IMR-90 (cell line): ENCODE measurements around the gene DLGAP4. TPM values are rescaled to one million over a fixed set of nuclear protein-coding genes. Genes with fewer than 3 reads are reported as not detected.

Source experiments
- ATAC-seq: fragments of 200-7000 bp; cut with Tn5 transposase; 2 replicates; pipeline ENCODE4 v1.9.1; 2020; ENCODE audit warnings: low read depth, mild to moderate bottlenecking, moderate library complexity
- BruUV-seq: library from RNA; stranded (reverse); fragments of 400-500 nt; replicated peaks from 2 replicates; lab custom pipeline; 2021; lab: Mats Ljungman, UMichigan
- CTCF ChIA-PET: fragments of 300-600 bp; formaldehyde crosslinking; extraction: SDS; loops from one replicate; lab custom pipeline; 2021; ENCODE audit warnings: antibody characterized with exemption; lab: Yijun Ruan, JAX
- POLR2A ChIA-PET: fragments of 300-600 bp; sonication (Branson Sonifier 250); formaldehyde crosslinking; loops from one replicate; lab custom pipeline; 2022; ENCODE audit warnings: antibody characterized with exemption; ENCODE audit not compliant: unreplicated experiment; lab: Charles Lee
- DNase-seq: peaks from one replicate; pipeline ENCODE4 v3.0.0; 2013
- H2AFZ ChIP-seq: replicated peaks from 2 replicates; pipeline ENCODE3; 2013; ENCODE audit warnings: low read length, mild to moderate bottlenecking; ENCODE audit not compliant: poor library complexity
- H2AK5ac ChIP-seq: 2 replicates; pipeline ENCODE4 v1.6.1; 2013; ENCODE audit warnings: low read depth, low read length, inconsistent platforms
- H2AK9ac ChIP-seq: replicated peaks from 2 replicates; pipeline ENCODE3; 2013; ENCODE audit warnings: mild to moderate bottlenecking, low read depth, low read length, moderate library complexity; ENCODE audit not compliant: poor library complexity
- H2BK120ac ChIP-seq: 2 replicates; pipeline ENCODE4 v1.6.1; 2013; ENCODE audit warnings: low read depth, low read length, inconsistent platforms
- H2BK15ac ChIP-seq: 3 replicates; pipeline ENCODE4 v1.6.1; 2013; ENCODE audit warnings: low read depth, low read length, inconsistent platforms
- H2BK20ac ChIP-seq: 2 replicates; pipeline ENCODE4 v1.6.1; 2013; ENCODE audit warnings: low read depth, mild to moderate bottlenecking, inconsistent platforms, low read length, moderate library complexity
- H2BK5ac ChIP-seq: 2 replicates; pipeline ENCODE4 v1.6.1; 2013; ENCODE audit warnings: mild to moderate bottlenecking, low read depth, low read length, inconsistent platforms; ENCODE audit not compliant: poor library complexity, severe bottlenecking
- H3K14ac ChIP-seq: replicated peaks from 2 replicates; pipeline ENCODE4 v1.6.1; 2013; ENCODE audit warnings: low read depth, low read length, inconsistent platforms
- H3K18ac ChIP-seq: 2 replicates; pipeline ENCODE4 v1.6.1; 2013; ENCODE audit warnings: low read depth, low read length, control low read depth
- H3K23ac ChIP-seq: 2 replicates; pipeline ENCODE4 v1.6.1; 2013; ENCODE audit warnings: low read depth, low read length, inconsistent platforms
- H3K27ac ChIP-seq: 2 replicates; pipeline ENCODE4 v1.5.1; 2013; ENCODE audit warnings: mild to moderate bottlenecking, control low read depth, low read length; ENCODE audit not compliant: insufficient read depth
- H3K27me3 ChIP-seq: 2 replicates; pipeline ENCODE4 v1.6.1; 2013; ENCODE audit warnings: low read length; ENCODE audit not compliant: control insufficient read depth, insufficient read depth
- H3K36me3 ChIP-seq: 2 replicates; pipeline ENCODE4 v1.6.1; 2013; ENCODE audit warnings: low read length, mixed read lengths; ENCODE audit not compliant: control insufficient read depth, insufficient read depth
- H3K4ac ChIP-seq: 2 replicates; pipeline ENCODE4 v1.6.1; 2013; ENCODE audit warnings: low read depth, low read length, inconsistent platforms
- H3K4me1 ChIP-seq: 2 replicates; pipeline ENCODE4 v1.6.1; 2013; ENCODE audit warnings: low read length, mixed read lengths; ENCODE audit not compliant: control insufficient read depth, insufficient read depth
- H3K4me2 ChIP-seq: 2 replicates; pipeline ENCODE4 v1.6.1; 2013; ENCODE audit warnings: low read depth, mild to moderate bottlenecking, control low read depth, low read length, moderate library complexity
- H3K4me3 ChIP-seq: 2 replicates; pipeline ENCODE4 v1.5.1; 2013; ENCODE audit warnings: low read depth, mild to moderate bottlenecking, control low read depth, low read length, moderate library complexity; ENCODE audit not compliant: insufficient read depth
- H3K56ac ChIP-seq: 2 replicates; pipeline ENCODE4 v1.6.1; 2013; ENCODE audit warnings: low read length, inconsistent platforms; ENCODE audit not compliant: insufficient read depth; ENCODE audit errors: extremely low read depth
- H3K79me1 ChIP-seq, 2 experiments: 2 replicates each; pipeline ENCODE4 v1.6.1; 2013; ENCODE audit warnings: low read length in 2 of 2, inconsistent platforms in 1 of 2, low read depth in 1 of 2
- H3K9ac ChIP-seq: 2 replicates; pipeline ENCODE4 v1.6.1; 2013; ENCODE audit warnings: low read depth, low read length, control low read depth
- H3K9me1 ChIP-seq: 2 replicates; pipeline ENCODE4 v1.6.1; 2013; ENCODE audit warnings: low read length, inconsistent platforms; ENCODE audit not compliant: insufficient read depth
- H3K9me3 ChIP-seq: 2 replicates; pipeline ENCODE4 v1.6.1; 2013; ENCODE audit warnings: low read length; ENCODE audit not compliant: control insufficient read depth, insufficient read depth
- H4K20me1 ChIP-seq: 2 replicates; pipeline ENCODE4 v1.6.1; 2013; ENCODE audit warnings: low read length, inconsistent platforms; ENCODE audit not compliant: insufficient read depth
- H4K5ac ChIP-seq: 2 replicates; pipeline ENCODE4 v1.6.1; 2013; ENCODE audit warnings: mild to moderate bottlenecking, low read depth, low read length, control low read depth
- H4K8ac ChIP-seq, 2 experiments: 2 replicates each; pipeline ENCODE4 v1.6.1; 2013; ENCODE audit warnings: low read depth in 2 of 2, low read length in 2 of 2, control low read depth in 1 of 2, inconsistent platforms in 1 of 2
- H4K91ac ChIP-seq: 2 replicates; pipeline ENCODE4 v1.6.1; 2013; ENCODE audit warnings: low read depth, low read length, inconsistent platforms; ENCODE audit not compliant: insufficient read depth
- BHLHE40 ChIP-seq: fragments of 150-350 bp; IDR thresholded peaks from 2 replicates; pipeline ENCODE4 v1.6.1; 2016; ENCODE audit warnings: mild to moderate bottlenecking, low read depth, low read length
- CHD1 ChIP-seq: IDR thresholded peaks from 2 replicates; pipeline ENCODE4 v1.6.1; 2012; ENCODE audit warnings: low read depth, low read length, improper control_type of control experiment
- CTCF ChIP-seq: conservative IDR thresholded peaks from 2 replicates; pipeline ENCODE4 v1.5.1; 2012; ENCODE audit warnings: mild to moderate bottlenecking, low read depth, low read length, improper control_type of control experiment
- FOS ChIP-seq: fragments of 150-350 bp; IDR thresholded peaks from 2 replicates; pipeline ENCODE4 v1.6.1; 2016; ENCODE audit warnings: low read depth, low read length
- MAZ ChIP-seq: IDR thresholded peaks from 2 replicates; pipeline ENCODE4 v1.6.1; 2012; ENCODE audit warnings: low read depth, mild to moderate bottlenecking, low read length, improper control_type of control experiment, moderate library complexity, borderline replicate concordance
- MXI1 ChIP-seq: IDR thresholded peaks from 2 replicates; pipeline ENCODE4 v1.6.1; 2012; ENCODE audit warnings: low read depth, mild to moderate bottlenecking, low read length, moderate library complexity, borderline replicate concordance
- NFE2L2 ChIP-seq: fragments of 150-350 bp; IDR thresholded peaks from 2 replicates; pipeline ENCODE4 v1.6.1; 2016; ENCODE audit warnings: low read depth, mild to moderate bottlenecking, low read length
- POLR2A ChIP-seq: IDR thresholded peaks from 2 replicates; pipeline ENCODE4 v1.6.1; 2012; ENCODE audit warnings: mild to moderate bottlenecking, low read depth, low read length
- RAD21 ChIP-seq: IDR thresholded peaks from 2 replicates; pipeline ENCODE4 v1.6.1; 2012; ENCODE audit warnings: low read length, improper control_type of control experiment
- RCOR1 ChIP-seq: IDR thresholded peaks from 2 replicates; pipeline ENCODE4 v1.6.1; 2012; ENCODE audit warnings: mild to moderate bottlenecking, low read length, improper control_type of control experiment; ENCODE audit not compliant: insufficient replicate concordance
- RFX5 ChIP-seq: IDR thresholded peaks from 2 replicates; pipeline ENCODE4 v1.8.0; 2012; ENCODE audit warnings: low read depth, mild to moderate bottlenecking, low read length, moderate library complexity
- SMC3 ChIP-seq: fragments of 150-350 bp; IDR thresholded peaks from 2 replicates; pipeline ENCODE4 v1.6.1; 2016; ENCODE audit warnings: low read depth, mild to moderate bottlenecking, antibody characterized with exemption, low read length, moderate library complexity
- WGBS, 2 experiments: methylation state at CpG; one replicate each; pipeline versions ENCODE4 v1.1.5 to v1.1.7; 2013; ENCODE audit warnings: missing lambda C conversion rate in 2 of 2; ENCODE audit not compliant: insufficient read length in 1 of 2; ENCODE audit errors: extremely low coverage in 2 of 2; 5-methylcytosine and 5-hydroxymethylcytosine counted together
- dilution Hi-C: fragments of 300-500 bp; cut with HindIII; formaldehyde crosslinking; loops from one replicate; pipeline ENCODE4 v1.14.3; 2018; ENCODE audit warnings: low sequenced_read_pairs; ENCODE audit not compliant: unreplicated experiment
- in situ Hi-C: fragments of 300-500 bp; cut with MboI; formaldehyde crosslinking; loops from 3 replicates; pipeline ENCODE4 v1.14.3; 2019; ENCODE audit warnings: low sequenced_read_pairs, inconsistent platforms, mixed read lengths
- intact Hi-C: fragments of 100-400 bp; cut with micrococcal nuclease; formaldehyde crosslinking; loops from 2 replicates; pipeline ENCODE4 v1.10.0; 2022
- polyA plus RNA-seq, 3 experiments: library from polyadenylated mRNA; depleted of rRNA; stranded (reverse); fragments of >200 nt; gene quantifications; 2 replicates each; pipeline ENCODE4 v1.2.3, GENCODE V29; 2012; ENCODE audit warnings: low replicate concordance in 1 of 3
- total RNA-seq: library from RNA; depleted of rRNA; stranded (reverse); fragments of >200 nt; gene quantifications from 2 replicates; pipeline ENCODE4 v1.2.3, GENCODE V29; 2012
- TF ChIP-seq, protein P1 (sequence below): fragments of 150-350 bp; IDR thresholded peaks from 2 replicates; pipeline ENCODE4 v1.6.1; 2017; ENCODE audit warnings: mild to moderate bottlenecking, antibody characterized with exemption, low read length, low read depth

Gene DLGAP4
- total and polyA plus RNA-seq, 2 of the 4 experiments (the other 2 are of a cell fraction), result 32.3 to 73.2 TPM

DNA sequence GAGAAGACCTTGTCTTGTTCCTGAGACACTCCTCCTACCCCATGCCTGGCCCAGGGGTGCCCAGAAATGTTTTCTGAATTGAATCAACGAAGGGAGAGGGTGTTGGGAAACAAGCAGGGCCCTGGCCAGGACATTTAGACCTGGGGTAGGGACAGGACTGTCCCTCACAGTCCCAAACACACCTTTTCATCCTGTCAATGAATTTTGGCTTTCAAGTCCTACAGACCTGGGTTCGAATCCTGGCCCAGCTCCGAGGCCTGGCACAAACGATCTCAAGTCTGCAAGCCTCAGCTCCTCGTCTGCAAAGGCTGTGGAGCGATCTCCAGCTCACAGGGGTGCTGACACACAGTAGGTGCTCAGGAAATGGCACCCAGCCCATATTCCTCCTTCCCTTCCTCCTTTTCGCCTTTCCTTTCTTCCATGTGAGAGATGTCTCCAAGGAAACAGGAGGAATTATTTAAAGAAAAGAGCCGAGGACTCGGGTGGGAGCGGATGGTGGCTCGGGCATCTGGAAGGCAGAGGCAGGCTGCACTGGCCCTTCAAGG, 7.3 kb upstream of the DLGAP4 start:
- DNase-seq (no peak), ATAC-seq (no peak)
- H2BK5ac ChIP-seq, result no peak overlapping the region
- peak overlapping the region; percentile 21 for H2AFZ ChIP-seq
- no peak overlapping the region for H3K18ac ChIP-seq
- H3K9me3 ChIP-seq, result no peaks in the 10 kb centered on the region
- H4K20me1 ChIP-seq, result no peaks in the 10 kb centered on the region
- no peaks in the 10 kb centered on the region for H3K79me1 ChIP-seq
- in situ Hi-C loops, result no loop called here
- H2BK120ac ChIP-seq, result no peak overlapping the region
- H3K27me3 ChIP-seq, result peaks cover 51% of the 10 kb centered on the region
- H3K9me1 ChIP-seq, result no peaks in the 10 kb centered on the region
- H4K8ac ChIP-seq, result no peak overlapping the region
- ChIA-PET POLR2A (no interaction called here), CTCF (no interaction called here)
- BruUV-seq, result no TSS peak
- no peak overlapping the region for H4K5ac ChIP-seq
- no peak overlapping the region for H3K4me3 ChIP-seq
- no peak overlapping the region for H2AK9ac ChIP-seq
- TF ChIP-seq MAZ (no peak), RFX5 (no peak), CHD1 (no peak), NFE2L2 (no peak), FOS (no peak), POLR2A (no peak), MXI1 (no peak), SMC3 (no peak), BHLHE40 (no peak), RCOR1 (no peak), RAD21 (no peak), CTCF (no peak)
- TF ChIP-seq, protein P1, sequence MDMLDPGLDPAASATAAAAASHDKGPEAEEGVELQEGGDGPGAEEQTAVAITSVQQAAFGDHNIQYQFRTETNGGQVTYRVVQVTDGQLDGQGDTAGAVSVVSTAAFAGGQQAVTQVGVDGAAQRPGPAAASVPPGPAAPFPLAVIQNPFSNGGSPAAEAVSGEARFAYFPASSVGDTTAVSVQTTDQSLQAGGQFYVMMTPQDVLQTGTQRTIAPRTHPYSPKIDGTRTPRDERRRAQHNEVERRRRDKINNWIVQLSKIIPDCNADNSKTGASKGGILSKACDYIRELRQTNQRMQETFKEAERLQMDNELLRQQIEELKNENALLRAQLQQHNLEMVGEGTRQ, result no peak
- H4K91ac ChIP-seq, result no peak overlapping the region
- H2AK5ac ChIP-seq, result no peak overlapping the region
- H3K4me1 ChIP-seq, result no peaks in the 10 kb centered on the region
- H3K56ac ChIP-seq, result no peak overlapping the region
- intact Hi-C loops, result no loop called here
- H3K4ac ChIP-seq, result no peak overlapping the region
- 75% methylated on average over 4 of the region's 11 CpGs; no CpG with 5 or more reads in 1 of the 2 experiments for WGBS, 2 experiments
- H3K23ac ChIP-seq, result no peak overlapping the region
- H3K14ac ChIP-seq, result no peak overlapping the region
- dilution Hi-C loops, result no loop called here
- H3K27ac ChIP-seq, result no peak overlapping the region
- H2BK20ac ChIP-seq, result no peak overlapping the region
- H3K9ac ChIP-seq, result no peak overlapping the region
- H3K36me3 ChIP-seq, result no peaks in the 10 kb centered on the region
- no peak overlapping the region for H2BK15ac ChIP-seq
- H3K4me2 ChIP-seq, result no peak overlapping the region
